HepG2 (cell line): Measurements from ENCODE around the gene SRXN1. TPM values are rescaled to one million over a fixed set of nuclear protein-coding genes. Genes with fewer than 3 reads are reported as not detected.

ENCODE experiments used
- CEBPB ChIP-seq: IDR thresholded peaks from 2 replicates; pipeline ENCODE4 v1.6.1; 2011; ENCODE audit warnings: low read depth, low read length, improper control_type of control experiment, borderline replicate concordance
- EZH2 ChIP-seq: conservative IDR thresholded peaks from 2 replicates; pipeline ENCODE4 v1.6.1; 2012; ENCODE audit warnings: mild to moderate bottlenecking, low read depth, low read length, moderate library complexity
- HHEX ChIP-seq: IDR thresholded peaks from 2 replicates; pipeline ENCODE4 v1.6.1; 2016; ENCODE audit warnings: control low read depth
- HIC2 ChIP-seq: sonication (generic); formaldehyde crosslinking; IDR thresholded peaks from 2 replicates; pipeline ENCODE4 v1.9.0; 2022; ENCODE audit warnings: low read depth, missing genetic modification reagents
- HNF1A ChIP-seq, 2 experiments: sonication (generic) in 1 of 2; formaldehyde crosslinking in 1 of 2; IDR thresholded peaks; 2 replicates each; pipeline versions ENCODE4 v1.4.0 to v1.6.1; 2016 to 2020; ENCODE audit warnings: borderline replicate concordance in 1 of 2, low read depth in 1 of 2, mild to moderate bottlenecking in 1 of 2, missing genetic modification reagents in 1 of 2
- KAT2B ChIP-seq: fragments of 150-350 bp; IDR thresholded peaks from 2 replicates; pipeline ENCODE4 v1.6.1; 2014; ENCODE audit warnings: low read depth, low read length, borderline replicate concordance
- MYPOP ChIP-seq: sonication (generic); formaldehyde crosslinking; IDR thresholded peaks from 2 replicates; pipeline ENCODE4 v1.8.1; 2023; ENCODE audit warnings: mild to moderate bottlenecking, moderate library complexity, missing genetic modification reagents
- NFE2L1 ChIP-seq: sonication (generic); formaldehyde crosslinking; IDR thresholded peaks from 2 replicates; pipeline ENCODE4 v1.4.0; 2020; ENCODE audit warnings: missing genetic modification reagents, mild to moderate bottlenecking, borderline replicate concordance
- NFKB2 ChIP-seq: sonication (generic); formaldehyde crosslinking; IDR thresholded peaks from 2 replicates; pipeline ENCODE4 v1.4.0; 2020; ENCODE audit warnings: missing genetic modification reagents, borderline replicate concordance
- RXRA ChIP-seq: sonication (generic); formaldehyde crosslinking; IDR thresholded peaks from 2 replicates; pipeline ENCODE4 v1.5.1; 2020; ENCODE audit warnings: missing genetic modification reagents
- TEAD2 ChIP-seq: sonication (generic); formaldehyde crosslinking; IDR thresholded peaks from 2 replicates; pipeline ENCODE4 v1.9.0; 2021; ENCODE audit warnings: missing genetic modification reagents
- ZNF160 ChIP-seq: sonication (generic); formaldehyde crosslinking; IDR thresholded peaks from 2 replicates; pipeline ENCODE4 v1.8.0; 2022; ENCODE audit warnings: mild to moderate bottlenecking, inconsistent platforms, missing genetic modification reagents
- ZNF260 ChIP-seq: sonication (generic); formaldehyde crosslinking; IDR thresholded peaks from 2 replicates; pipeline ENCODE4 v1.4.0; 2020; ENCODE audit warnings: missing genetic modification reagents, low read depth, mild to moderate bottlenecking, borderline replicate concordance
- ZNF263 ChIP-seq: sonication (generic); formaldehyde crosslinking; IDR thresholded peaks from 2 replicates; pipeline ENCODE4 v1.4.0; 2020; ENCODE audit warnings: missing genetic modification reagents
- ZNF350 ChIP-seq: sonication (generic); formaldehyde crosslinking; IDR thresholded peaks from 2 replicates; pipeline ENCODE4 v1.4.0; 2020; ENCODE audit warnings: mild to moderate bottlenecking, low read depth, missing genetic modification reagents, borderline replicate concordance
- ZNF367 ChIP-seq: sonication (generic); formaldehyde crosslinking; IDR thresholded peaks from 2 replicates; pipeline ENCODE4 v1.4.0; 2020; ENCODE audit warnings: missing genetic modification reagents, borderline replicate concordance
- ZNF550 ChIP-seq: sonication (generic); formaldehyde crosslinking; IDR thresholded peaks from 2 replicates; pipeline ENCODE4 v1.4.0; 2020; ENCODE audit warnings: mild to moderate bottlenecking, missing genetic modification reagents, borderline replicate concordance
- ZNF557 ChIP-seq: sonication (generic); formaldehyde crosslinking; IDR thresholded peaks from 2 replicates; pipeline ENCODE4 v1.4.0; 2020; ENCODE audit warnings: missing genetic modification reagents
- ZNF558 ChIP-seq: sonication (generic); formaldehyde crosslinking; IDR thresholded peaks from 2 replicates; pipeline ENCODE4 v1.9.0; 2022; ENCODE audit warnings: mild to moderate bottlenecking, missing genetic modification reagents, borderline replicate concordance
- ZNF607 ChIP-seq: sonication (generic); formaldehyde crosslinking; IDR thresholded peaks from 2 replicates; pipeline ENCODE4 v1.5.1; 2020; ENCODE audit warnings: missing genetic modification reagents, mild to moderate bottlenecking, borderline replicate concordance
- ZNF740 ChIP-seq: sonication (generic); formaldehyde crosslinking; IDR thresholded peaks from 2 replicates; pipeline ENCODE4 v1.4.0; 2020; ENCODE audit warnings: missing genetic modification reagents
- polyA plus RNA-seq, 8 experiments: library from polyadenylated mRNA; depleted of rRNA in 3 of 8; stranded (reverse) in 7 of 8; unstranded in 1 of 8; fragments of >200 nt; fragmentation: Illumina TruSeq in 4 of 8; extraction: Trizol in 4 of 8; gene quantifications; 2 replicates each; pipeline versions ENCODE4 v1.2.1 to v1.2.3, GENCODE V29; 2011 to 2016; ENCODE audit warnings: low read depth in 4 of 8, missing spikeins in 1 of 8, mixed read lengths in 1 of 8; ENCODE audit not compliant: insufficient read depth in 1 of 8
- total RNA-seq, 5 experiments: library from RNA; depleted of rRNA; stranded (reverse); fragments of >200 nt; fragmentation: Illumina TruSeq; extraction: Trizol; gene quantifications; 2 replicates each; pipeline ENCODE4 v1.2.3, GENCODE V29; 2016; ENCODE audit warnings: low read depth in 1 of 5

SRXN1 gene
- total and polyA plus RNA-seq, 2 of the 13 experiments (the other 11 are each of a cell fraction or from before 2014, with no cell fraction given), result 29.9 to 87.7 TPM

GRCh38 chr20:653590-654416 is 803 bp upstream of the SRXN1 start (continued):
- TF ChIP-seq ZNF263 (CRISPR knock-in tag) (peak; percentile 28; the same call in 1 of the 2 replicates), ZNF550 (CRISPR knock-in tag) (peak; percentile 96; the same call in 1 of the 2 replicates), ZNF260 (CRISPR knock-in tag) (no peak), NFE2L1 (CRISPR knock-in tag) (peak; percentile 85; the same call in 1 of the 2 replicates), ZNF367 (CRISPR knock-in tag) (no peak), ZNF558 (CRISPR knock-in tag) (no peak), HHEX (CRISPR knock-in tag) (no peak), HIC2 (no peak; the same call in 1 of the 2 replicates), ZNF557 (0 out of 2 replicates have a peak, but pooled peaks have one; percentile 47), MYPOP (peak; percentile 41; the same call in 1 of the 2 replicates), KAT2B (no peak), HNF1A (IDR thresholded peaks at IDR 0.05; ENCODE audit: low read depth) (no peak), HNF1A (CRISPR knock-in tag; IDR thresholded peaks at IDR 0.05; ENCODE audit: borderline replicate concordance) (peak; percentile 55; the same call in 1 of the 2 replicates), TEAD2 (CRISPR knock-in tag) (no peak), ZNF160 (CRISPR knock-in tag) (0 out of 2 replicates have a peak, but pooled peaks have one; percentile 41), ZNF350 (CRISPR knock-in tag) (peak; percentile 81), ZNF607 (CRISPR knock-in tag) (0 out of 2 replicates have a peak, but pooled peaks have one; percentile 57), ZNF740 (CRISPR knock-in tag) (no peak), NFKB2 (CRISPR knock-in tag) (no peak), CEBPB (peak; percentile 64), RXRA (CRISPR knock-in tag) (peak; percentile 85), EZH2 (peak; percentile 48; the same call in 1 of the 2 replicates)
